H1 (cell line): ENCODE results near the gene CIAO3. TPM values are rescaled to one million over a fixed set of nuclear protein-coding genes. Genes with fewer than 3 reads are reported as not detected.

Source experiments
- CTCF ChIA-PET: fragments of 300-600 bp; sonication (Branson Sonifier 250); formaldehyde crosslinking; loops from one replicate; lab custom pipeline; 2021; ENCODE audit not compliant: partially characterized antibody; lab: Charles Lee
- POLR2A ChIA-PET: fragments of 300-600 bp; sonication (Branson Sonifier 250); formaldehyde crosslinking; loops from one replicate; lab custom pipeline; 2021; ENCODE audit warnings: inconsistent platforms; ENCODE audit not compliant: partially characterized antibody; lab: Charles Lee
- DNase-seq, 2 experiments: peaks; one replicate each; pipeline versions ENCODE4 v3.0.0 to v3.0.0-alpha.2; 2010 to 2022; ENCODE audit warnings: low spot score in 2 of 2, low read depth in 1 of 2, mixed read lengths in 1 of 2
- FAIRE-seq: peaks from 2 replicates; lab custom pipeline; 2011; peaks lifted over from hg19 to GRCh38; lab: Jason Lieb, UNC
- H2AFZ ChIP-seq: 2 replicates; pipeline ENCODE4 v1.8.1; 2012; ENCODE audit warnings: low read length, inconsistent platforms
- H2AK5ac ChIP-seq: 2 replicates; pipeline ENCODE4 v1.6.1; 2013; ENCODE audit warnings: low read depth, low read length
- H2BK120ac ChIP-seq: replicated peaks from 2 replicates; pipeline ENCODE3; 2013; ENCODE audit warnings: low read depth, low read length, inconsistent platforms
- H2BK12ac ChIP-seq: 2 replicates; pipeline ENCODE4 v1.6.1; 2013; ENCODE audit warnings: low read depth, low read length
- H2BK15ac ChIP-seq: 2 replicates; pipeline ENCODE4 v1.6.1; 2013; ENCODE audit warnings: low read length
- H2BK20ac ChIP-seq: 2 replicates; pipeline ENCODE4 v1.6.1; 2013; ENCODE audit warnings: low read length
- H2BK5ac ChIP-seq: 2 replicates; pipeline ENCODE4 v1.6.1; 2013; ENCODE audit warnings: low read depth, low read length
- H3K14ac ChIP-seq: 2 replicates; pipeline ENCODE4 v1.6.1; 2013; ENCODE audit warnings: inconsistent platforms; ENCODE audit not compliant: insufficient read length
- H3K18ac ChIP-seq: 2 replicates; pipeline ENCODE4 v1.6.1; 2013; ENCODE audit warnings: low read length; ENCODE audit errors: extremely low read depth
- H3K23ac ChIP-seq: 2 replicates; pipeline ENCODE4 v1.6.1; 2013; ENCODE audit warnings: inconsistent platforms; ENCODE audit not compliant: insufficient read length
- H3K23me2 ChIP-seq: 2 replicates; pipeline ENCODE4 v1.6.1; 2013; ENCODE audit warnings: low read depth, low read length
- H3K27ac ChIP-seq: 2 replicates; pipeline ENCODE4 v1.6.1; 2011; ENCODE audit warnings: low read depth, low read length, inconsistent platforms
- H3K27me3 ChIP-seq, 4 experiments: replicated peaks in 1 of 4; 1 replicate in 1 of 4; 2 replicates in 3 of 4; pipeline versions ENCODE4 v1.6.1 to v1.8.1; 2011 to 2013; ENCODE audit warnings: low read length in 3 of 4, mild to moderate bottlenecking in 3 of 4, inconsistent platforms in 2 of 4, mixed read lengths in 2 of 4, moderate library complexity in 1 of 4; ENCODE audit not compliant: control insufficient read depth in 3 of 4, insufficient read depth in 3 of 4; ENCODE audit errors: extremely low read depth in 1 of 4
- H3K36me3 ChIP-seq, 4 experiments: 2 replicates each; pipeline versions ENCODE4 v1.6.1 to v1.8.1; 2011 to 2013; ENCODE audit warnings: mild to moderate bottlenecking in 4 of 4, low read length in 3 of 4, moderate library complexity in 2 of 4, control low read depth in 1 of 4, inconsistent platforms in 1 of 4; ENCODE audit not compliant: insufficient read depth in 4 of 4, control insufficient read depth in 2 of 4
- H3K4ac ChIP-seq: replicated peaks from 2 replicates; pipeline ENCODE3; 2013; ENCODE audit warnings: low read length, low read depth, mixed read lengths, inconsistent platforms; ENCODE audit not compliant: insufficient read length
- H3K4me1 ChIP-seq, 4 experiments: replicated peaks in 1 of 4; 1 replicate in 1 of 4; 2 replicates in 3 of 4; pipeline versions ENCODE4 v1.6.1 to v1.8.1; 2011 to 2013; ENCODE audit warnings: low read length in 3 of 4, inconsistent platforms in 2 of 4, mixed read lengths in 1 of 4; ENCODE audit not compliant: insufficient read depth in 4 of 4, control insufficient read depth in 3 of 4
- H3K4me2 ChIP-seq, 2 experiments: 2 replicates each; pipeline versions ENCODE4 v1.6.1 to v1.8.1; 2011 to 2013; ENCODE audit warnings: low read depth in 2 of 2, low read length in 2 of 2, control low read depth in 1 of 2, inconsistent platforms in 1 of 2, mild to moderate bottlenecking in 1 of 2; ENCODE audit not compliant: insufficient read depth in 1 of 2
- H3K4me3 ChIP-seq, 4 experiments: fragments of 200-600, 300-600 bp in 1 of 4; sonication (generic), shearing (Covaris generic), sonication (Bioruptor Twin) in 1 of 4; 2 replicates each; pipeline versions ENCODE4 v1.5.1 to v1.8.1; 2011 to 2016; ENCODE audit warnings: low read length in 4 of 4, low read depth in 3 of 4, control low read depth in 2 of 4, inconsistent platforms in 2 of 4, mild to moderate bottlenecking in 2 of 4, mixed read lengths in 1 of 4, moderate library complexity in 1 of 4; ENCODE audit not compliant: insufficient read depth in 2 of 4; ENCODE audit errors: extremely low read depth in 1 of 4
- H3K56ac ChIP-seq: replicated peaks from 2 replicates; pipeline ENCODE3; 2013; ENCODE audit warnings: low read depth, mild to moderate bottlenecking, mixed read lengths, low read length, inconsistent platforms; ENCODE audit not compliant: insufficient read length
- H3K79me1 ChIP-seq: 2 replicates; pipeline ENCODE4 v1.6.1; 2013; ENCODE audit warnings: low read depth, low read length, control low read depth
- H3K79me2 ChIP-seq, 2 experiments: 2 replicates each; pipeline versions ENCODE4 v1.6.1 to v1.8.1; 2012 to 2013; ENCODE audit warnings: low read length in 2 of 2, mild to moderate bottlenecking in 2 of 2, inconsistent platforms in 1 of 2; ENCODE audit not compliant: insufficient read depth in 2 of 2, control insufficient read depth in 1 of 2
- H3K9ac ChIP-seq, 4 experiments: replicated peaks in 1 of 4; 1 replicate in 1 of 4; 2 replicates in 3 of 4; pipeline versions ENCODE4 v1.6.1 to v1.8.1; 2011 to 2013; ENCODE audit warnings: low read depth in 3 of 4, low read length in 3 of 4, control low read depth in 2 of 4, mild to moderate bottlenecking in 2 of 4, moderate library complexity in 2 of 4, inconsistent platforms in 1 of 4; ENCODE audit errors: extremely low read depth in 1 of 4
- H3K9me3 ChIP-seq, 2 experiments: 2 replicates each; pipeline versions ENCODE4 v1.6.1 to v1.8.1; 2012 to 2013; ENCODE audit warnings: mild to moderate bottlenecking in 2 of 2, moderate library complexity in 2 of 2, control low read depth in 1 of 2, inconsistent platforms in 1 of 2, low read depth in 1 of 2, low read length in 1 of 2, mixed read lengths in 1 of 2; ENCODE audit not compliant: insufficient read depth in 2 of 2
- H4K20me1 ChIP-seq, 2 experiments: replicated peaks in 1 of 2; 2 replicates each; pipeline versions ENCODE3 to v1.8.1; 2011 to 2013; ENCODE audit warnings: inconsistent platforms in 2 of 2, low read length in 2 of 2, mild to moderate bottlenecking in 1 of 2; ENCODE audit not compliant: insufficient read depth in 2 of 2, control insufficient read depth in 1 of 2
- H4K5ac ChIP-seq: 2 replicates; pipeline ENCODE4 v1.6.1; 2013; ENCODE audit warnings: low read length, low read depth, mixed read lengths, inconsistent platforms; ENCODE audit not compliant: insufficient read length
- H4K8ac ChIP-seq: 2 replicates; pipeline ENCODE4 v1.8.0; 2013; ENCODE audit warnings: mild to moderate bottlenecking, moderate library complexity, low read length, inconsistent platforms; ENCODE audit not compliant: insufficient read depth; ENCODE audit errors: extremely low read depth
- H4K91ac ChIP-seq: replicated peaks from 2 replicates; pipeline ENCODE3; 2013; ENCODE audit warnings: low read length, mixed read lengths, inconsistent platforms; ENCODE audit not compliant: insufficient read length
- E2F6 ChIP-seq: IDR thresholded peaks from 2 replicates; pipeline ENCODE4 v1.6.1; 2012; ENCODE audit warnings: inconsistent platforms
- EP300 ChIP-seq, 2 experiments: IDR thresholded peaks; 1 replicate in 1 of 2; 2 replicates in 1 of 2; pipeline ENCODE4 v1.6.1; 2011 to 2012; ENCODE audit warnings: low read depth in 2 of 2, low read length in 2 of 2, mild to moderate bottlenecking in 2 of 2, borderline replicate concordance in 1 of 2, inconsistent platforms in 1 of 2, moderate library complexity in 1 of 2
- JUND ChIP-seq: IDR thresholded peaks from 2 replicates; pipeline ENCODE4 v1.6.1; 2011; ENCODE audit warnings: mild to moderate bottlenecking, improper control_type of control experiment, low read length
- KDM4A ChIP-seq: IDR thresholded peaks from one replicate; pipeline ENCODE4 v1.7.1; 2012; ENCODE audit warnings: low read depth, mild to moderate bottlenecking, moderate library complexity, low read length, inconsistent platforms; ENCODE audit not compliant: severe bottlenecking
- MAX ChIP-seq: IDR thresholded peaks from 2 replicates; pipeline ENCODE4 v1.6.1; 2012; ENCODE audit warnings: inconsistent platforms
- RAD21 ChIP-seq, 2 experiments: IDR thresholded peaks in 1 of 2; conservative IDR thresholded peaks in 1 of 2; 2 replicates each; pipeline ENCODE4 v1.6.1; 2011; ENCODE audit warnings: low read depth in 2 of 2, low read length in 2 of 2, improper control_type of control experiment in 1 of 2, inconsistent platforms in 1 of 2, mild to moderate bottlenecking in 1 of 2, moderate library complexity in 1 of 2
- SIN3A ChIP-seq, 2 experiments: IDR thresholded peaks in 1 of 2; conservative IDR thresholded peaks in 1 of 2; 2 replicates each; pipeline ENCODE4 v1.6.1; 2011 to 2012; ENCODE audit warnings: low read length in 2 of 2, improper control_type of control experiment in 1 of 2, low read depth in 1 of 2, mild to moderate bottlenecking in 1 of 2
- SIX5 ChIP-seq: IDR thresholded peaks from 2 replicates; pipeline ENCODE4 v1.6.1; 2011; ENCODE audit warnings: mild to moderate bottlenecking, low read depth, low read length
- TBP ChIP-seq: IDR thresholded peaks from 2 replicates; pipeline ENCODE4 v1.6.1; 2011; ENCODE audit warnings: low read depth, low read length, improper control_type of control experiment
- TCF12 ChIP-seq: IDR thresholded peaks from 2 replicates; pipeline ENCODE4 v1.6.1; 2011; ENCODE audit warnings: low read depth, mild to moderate bottlenecking, low read length
- ZNF274 ChIP-seq: IDR thresholded peaks from 2 replicates; pipeline ENCODE4 v1.7.0; 2012; ENCODE audit warnings: low read length, borderline replicate concordance; ENCODE audit errors: extremely low read depth
- WGBS, 2 experiments: shearing (Covaris generic) in 1 of 2; methylation state at CpG; one replicate each; pipeline versions ENCODE4 v1.1.6 to v1.1.7; 2013 to 2015; ENCODE audit warnings: low lambda C conversion rate in 2 of 2, mixed read lengths in 2 of 2, inconsistent platforms in 1 of 2, low coverage in 1 of 2, missing lambda C conversion rate in 1 of 2; ENCODE audit not compliant: insufficient replicate concordance in 2 of 2, insufficient coverage in 1 of 2, insufficient read length in 1 of 2; ENCODE audit errors: extremely low coverage in 1 of 2, missing lambda C conversion rate in 1 of 2; 5-methylcytosine and 5-hydroxymethylcytosine counted together
- polyA plus RNA-seq, 7 experiments: library from polyadenylated mRNA; depleted of rRNA in 3 of 7; stranded (reverse) in 5 of 7; unstranded in 2 of 7; fragments of >200 nt in 5 of 7; fragments of 200-250 nt in 2 of 7; gene quantifications; 1 replicate in 5 of 7; 2 replicates in 1 of 7; 4 replicates in 1 of 7; pipeline versions ENCODE4 v1.2.1 to v1.2.3, GENCODE V29; 2011 to 2013; ENCODE audit warnings: missing spikeins in 2 of 7, mixed read lengths in 2 of 7
- total RNA-seq: library from RNA; stranded (reverse); fragmentation: NEBNext Ultra II Directional; extraction: Animal tissue kit (Norgen Biotek cat#: 25700); gene quantifications from 2 replicates; pipeline ENCODE4 v1.2.1, GENCODE V29; 2021

Gene CIAO3
- total and polyA plus RNA-seq, 2 of the 8 experiments (the other 6 are each of a cell fraction or from before 2014, with no cell fraction given) = 20.0 to 20.4 TPM

GRCh38 chr16:764848-765487, 24.2 kb upstream of the CIAO3 start:
- Histone ChIP-seq H3K79me1 (no peaks in the 10 kb centered on the region), H3K9me3 (no peaks in the 10 kb centered on the region), H4K91ac (no peak overlapping the region), H3K4me3 (no peak overlapping the region), H3K27ac (no peak overlapping the region), H3K4me2 (no peak overlapping the region), H2BK15ac (no peak overlapping the region), H3K23me2 (no peaks in the 10 kb centered on the region; the same call in 1 of the 2 replicates), H2AK5ac (no peak overlapping the region), H3K9ac (no peak overlapping the region), H2BK20ac (no peak overlapping the region), H4K20me1 (no peaks in the 10 kb centered on the region), H3K18ac (no peak overlapping the region), H3K23ac (no peak overlapping the region), H4K8ac (no peak overlapping the region), H3K79me2 (no peaks in the 10 kb centered on the region), H3K27me3 (no peaks in the 10 kb centered on the region), H2BK12ac (no peak overlapping the region), H2AFZ (no peak overlapping the region), H3K4me1 (peaks cover 0 to 9% (median 6%) of the 10 kb centered on the region in 4 experiments; a peak in 5 of 7 replicates), H3K36me3 (no peaks in the 10 kb centered on the region), H3K4ac (no peak overlapping the region), H4K5ac (no peak overlapping the region), H3K14ac (no peak overlapping the region), H2BK5ac (no peak overlapping the region), H2BK120ac (no peak overlapping the region), H3K56ac (no peak overlapping the region)
- DNase-seq (no peak), FAIRE-seq (no peak)
- ChIA-PET CTCF (interaction anchor here (0.7 to 1.6 kb wide), 2 partner anchors 9 to 19 kb away, joined by 3 read pairs; no protein-coding TSS in a partner anchor), POLR2A (interaction anchor here (1.1 kb wide), 1 partner anchor 45 kb away, joined by 3 read pairs; no protein-coding TSS in a partner anchor)
- 91% methylated on average over 13 of the region's 38 CpGs; no CpG with 5 or more reads in 1 of the 2 experiments for WGBS, 2 experiments
- TF ChIP-seq SIN3A (conservative IDR thresholded peaks at IDR 0.05 in 1 of 2, IDR thresholded peaks at IDR 0.05 in 1 of 2; ENCODE audit: low read depth in 1 of 2, low read length in 2 of 2) = no peak
- no peak for TF ChIP-seq MAX
- TF ChIP-seq SIX5 = no peak
- TF ChIP-seq TCF12 = no peak
- no peak for TF ChIP-seq E2F6
- TF ChIP-seq JUND = no peak
- no peak for TF ChIP-seq EP300 (IDR thresholded peaks at IDR 0.05; ENCODE audit: borderline replicate concordance in 1 of 2, low read depth in 2 of 2, low read length in 2 of 2)
- no peak for TF ChIP-seq TBP
- TF ChIP-seq ZNF274 = no peak
- no peak for TF ChIP-seq KDM4A
- no peak for TF ChIP-seq RAD21 (IDR thresholded peaks at IDR 0.05 in 1 of 2, conservative IDR thresholded peaks at IDR 0.05 in 1 of 2; ENCODE audit: low read depth in 2 of 2, low read length in 2 of 2)
